Neural progenitor cell (in vitro differentiated cells): ENCODE results near the gene OR2V2.

Source experiments
- EZH2 ChIP-seq: fragments of 200-600 bp; sonication (generic); IDR thresholded peaks from 2 replicates; pipeline ENCODE4 v1.6.1; 2017; ENCODE audit warnings: antibody characterized with exemption, mild to moderate bottlenecking, moderate library complexity
- TF ChIP-seq, protein P1 (sequence below): fragments of 200-600 bp; sonication (generic); IDR thresholded peaks from 2 replicates; pipeline ENCODE4 v1.5.1; 2017; ENCODE audit warnings: antibody characterized with exemption, mild to moderate bottlenecking

- TF ChIP-seq, protein P1, sequence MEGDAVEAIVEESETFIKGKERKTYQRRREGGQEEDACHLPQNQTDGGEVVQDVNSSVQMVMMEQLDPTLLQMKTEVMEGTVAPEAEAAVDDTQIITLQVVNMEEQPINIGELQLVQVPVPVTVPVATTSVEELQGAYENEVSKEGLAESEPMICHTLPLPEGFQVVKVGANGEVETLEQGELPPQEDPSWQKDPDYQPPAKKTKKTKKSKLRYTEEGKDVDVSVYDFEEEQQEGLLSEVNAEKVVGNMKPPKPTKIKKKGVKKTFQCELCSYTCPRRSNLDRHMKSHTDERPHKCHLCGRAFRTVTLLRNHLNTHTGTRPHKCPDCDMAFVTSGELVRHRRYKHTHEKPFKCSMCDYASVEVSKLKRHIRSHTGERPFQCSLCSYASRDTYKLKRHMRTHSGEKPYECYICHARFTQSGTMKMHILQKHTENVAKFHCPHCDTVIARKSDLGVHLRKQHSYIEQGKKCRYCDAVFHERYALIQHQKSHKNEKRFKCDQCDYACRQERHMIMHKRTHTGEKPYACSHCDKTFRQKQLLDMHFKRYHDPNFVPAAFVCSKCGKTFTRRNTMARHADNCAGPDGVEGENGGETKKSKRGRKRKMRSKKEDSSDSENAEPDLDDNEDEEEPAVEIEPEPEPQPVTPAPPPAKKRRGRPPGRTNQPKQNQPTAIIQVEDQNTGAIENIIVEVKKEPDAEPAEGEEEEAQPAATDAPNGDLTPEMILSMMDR = no peak
- no peak for TF ChIP-seq EZH2
Measured at GRCh38 chr5:181203777-181204112, 56.4 kb downstream of the OR2V2 start.
